ENCODE results near the gene ZNF76. TPM values are rescaled to one million over a fixed set of nuclear protein-coding genes. Genes with fewer than 3 reads are reported as not detected.

ZNF76 gene
- total RNA-seq, 4 donors from 2014 or later: 24.5 to 33.0 (median 26.5) TPM

DNA sequence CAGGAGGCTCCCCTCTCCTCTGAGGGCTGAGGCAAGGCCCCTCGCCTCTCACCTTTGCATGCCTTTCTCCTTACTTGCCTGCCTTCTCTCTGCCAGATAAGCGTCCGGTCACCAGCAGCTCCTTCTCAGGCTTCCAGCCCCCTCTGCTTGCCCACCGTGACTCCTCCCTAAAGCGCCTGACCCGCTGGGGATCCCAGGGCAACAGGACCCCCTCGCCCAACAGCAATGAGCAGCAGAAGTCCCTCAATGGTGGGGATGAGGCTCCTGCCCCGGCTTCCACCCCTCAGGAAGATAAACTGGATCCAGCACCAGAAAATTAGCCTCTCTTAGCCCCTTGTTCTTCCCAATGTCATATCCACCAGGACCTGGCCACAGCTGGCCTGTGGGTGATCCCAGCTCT is 61.6 kb downstream of the ZNF76 start:
- TF ChIP-seq, protein P1, sequence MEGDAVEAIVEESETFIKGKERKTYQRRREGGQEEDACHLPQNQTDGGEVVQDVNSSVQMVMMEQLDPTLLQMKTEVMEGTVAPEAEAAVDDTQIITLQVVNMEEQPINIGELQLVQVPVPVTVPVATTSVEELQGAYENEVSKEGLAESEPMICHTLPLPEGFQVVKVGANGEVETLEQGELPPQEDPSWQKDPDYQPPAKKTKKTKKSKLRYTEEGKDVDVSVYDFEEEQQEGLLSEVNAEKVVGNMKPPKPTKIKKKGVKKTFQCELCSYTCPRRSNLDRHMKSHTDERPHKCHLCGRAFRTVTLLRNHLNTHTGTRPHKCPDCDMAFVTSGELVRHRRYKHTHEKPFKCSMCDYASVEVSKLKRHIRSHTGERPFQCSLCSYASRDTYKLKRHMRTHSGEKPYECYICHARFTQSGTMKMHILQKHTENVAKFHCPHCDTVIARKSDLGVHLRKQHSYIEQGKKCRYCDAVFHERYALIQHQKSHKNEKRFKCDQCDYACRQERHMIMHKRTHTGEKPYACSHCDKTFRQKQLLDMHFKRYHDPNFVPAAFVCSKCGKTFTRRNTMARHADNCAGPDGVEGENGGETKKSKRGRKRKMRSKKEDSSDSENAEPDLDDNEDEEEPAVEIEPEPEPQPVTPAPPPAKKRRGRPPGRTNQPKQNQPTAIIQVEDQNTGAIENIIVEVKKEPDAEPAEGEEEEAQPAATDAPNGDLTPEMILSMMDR (IDR thresholded peaks at IDR 0.05; ENCODE audit: low read depth): no peak

DNA sequence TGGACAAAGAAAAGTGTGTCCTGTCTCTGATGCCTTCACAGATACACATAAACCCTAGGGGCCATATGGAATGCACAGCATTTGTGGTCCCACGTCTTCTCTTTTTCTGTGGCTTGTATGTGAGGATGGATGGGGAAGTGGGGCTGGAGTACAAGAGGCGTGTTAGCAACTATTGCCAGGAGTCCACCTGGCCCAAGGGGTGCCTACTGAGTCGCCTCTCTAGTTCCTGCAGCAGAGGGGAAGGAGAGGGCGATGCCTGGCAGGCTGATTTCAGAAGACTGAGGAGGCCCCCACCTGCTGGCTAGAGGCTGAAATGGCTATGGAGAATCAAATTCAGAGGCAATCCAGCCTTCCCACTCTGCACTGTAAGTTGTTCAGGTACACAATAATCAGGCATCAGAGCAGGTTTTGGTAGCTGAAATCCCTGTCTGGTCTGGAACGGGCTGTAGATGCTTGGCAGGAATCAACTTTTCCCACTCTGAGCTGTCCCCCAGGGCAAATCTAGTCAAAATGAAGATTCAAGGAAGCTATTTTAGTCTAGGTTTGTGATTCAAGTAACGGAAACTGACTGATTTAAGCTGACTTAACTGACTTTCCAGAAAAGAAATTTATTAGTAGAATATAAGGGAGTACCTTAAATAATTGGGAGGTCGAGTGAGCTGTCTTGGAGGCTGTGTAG is 68.0 kb downstream of the ZNF76 start:
- TF ChIP-seq, protein P1 (IDR thresholded peaks at IDR 0.05; ENCODE audit: low read depth): no peak

DNA sequence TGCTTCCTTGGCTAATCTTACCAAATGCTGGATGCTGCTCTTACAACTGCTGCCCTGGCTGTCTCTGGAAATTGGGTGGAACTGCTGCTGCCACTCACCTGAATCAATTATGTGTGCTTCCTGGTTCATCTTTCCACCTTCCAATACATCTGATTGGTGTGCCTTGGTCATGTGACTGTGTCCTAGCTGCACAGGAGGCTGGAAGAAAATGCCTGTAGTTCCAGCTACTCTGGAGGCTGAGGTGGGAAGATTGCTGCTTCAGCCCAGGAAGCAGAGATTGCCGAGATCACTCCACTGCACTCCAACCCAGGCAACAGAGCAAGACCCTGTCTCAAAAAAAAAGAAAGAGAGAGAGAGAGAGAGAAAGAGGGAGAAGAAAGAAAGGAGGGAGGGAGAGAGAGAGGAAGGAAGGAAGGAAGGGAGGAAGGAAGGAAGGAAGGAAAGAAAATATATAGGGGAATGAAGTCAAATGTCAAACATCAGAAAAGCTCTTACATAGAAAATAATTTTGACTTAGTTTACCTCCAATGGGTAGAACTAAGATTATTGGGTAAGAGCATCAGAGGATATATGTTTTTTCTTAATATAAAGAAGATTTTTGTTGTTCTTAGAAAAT is 68.7 kb downstream of the ZNF76 start:
- TF ChIP-seq, protein P1 (IDR thresholded peaks at IDR 0.05; ENCODE audit: low read depth): no peak

DNA sequence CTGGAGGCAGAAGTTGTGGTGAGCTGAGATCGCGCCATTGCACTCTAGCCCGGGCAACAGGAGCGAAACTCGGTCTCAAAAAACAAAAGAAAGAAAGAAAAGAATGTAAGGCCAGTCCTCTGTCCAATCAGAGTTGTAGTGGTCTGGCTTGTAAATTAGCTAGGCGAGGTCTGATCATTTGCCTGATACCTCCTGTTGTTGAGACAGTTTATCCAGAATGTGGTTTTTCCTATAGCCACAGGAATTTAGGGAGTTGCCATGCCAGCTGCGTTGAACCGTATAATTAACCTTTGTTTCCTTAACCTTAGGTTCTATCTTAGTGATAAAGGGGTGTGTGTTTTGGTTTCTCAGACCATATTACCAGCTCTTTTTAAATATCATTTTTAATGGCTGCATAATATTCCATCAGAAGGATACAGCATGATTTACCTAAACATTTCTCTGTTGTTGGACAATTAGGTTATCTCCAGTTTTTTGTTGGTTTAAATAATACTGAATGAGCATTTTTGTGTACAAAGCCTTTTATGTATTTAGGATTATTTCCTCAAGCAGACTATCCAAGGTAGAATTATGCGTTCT is 71.1 kb downstream of the ZNF76 start:
- TF ChIP-seq, protein P1 (IDR thresholded peaks at IDR 0.05; ENCODE audit: low read depth): no peak

DNA sequence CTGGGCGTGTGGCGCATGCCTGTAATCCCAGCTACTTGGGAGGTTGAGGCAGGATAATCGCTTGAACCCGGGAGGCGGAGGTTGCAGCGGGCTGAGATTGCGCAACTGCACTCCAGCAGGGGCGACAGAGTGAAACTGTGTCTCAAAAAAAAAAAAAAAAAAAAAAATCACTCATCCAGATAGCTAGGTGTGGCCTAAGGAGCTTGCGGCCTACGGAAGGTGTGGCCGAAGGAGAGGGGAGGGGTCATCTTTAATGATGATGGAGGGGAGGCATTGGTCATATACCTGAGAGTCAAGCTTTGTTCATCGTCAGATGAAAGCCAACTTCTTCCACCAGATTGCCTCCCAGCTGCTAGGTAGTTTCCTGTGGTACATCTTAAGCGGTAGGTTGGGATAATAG is 82.0 kb downstream of the ZNF76 start:
- TF ChIP-seq, protein P1 (IDR thresholded peaks at IDR 0.05; ENCODE audit: low read depth): no peak

DNA sequence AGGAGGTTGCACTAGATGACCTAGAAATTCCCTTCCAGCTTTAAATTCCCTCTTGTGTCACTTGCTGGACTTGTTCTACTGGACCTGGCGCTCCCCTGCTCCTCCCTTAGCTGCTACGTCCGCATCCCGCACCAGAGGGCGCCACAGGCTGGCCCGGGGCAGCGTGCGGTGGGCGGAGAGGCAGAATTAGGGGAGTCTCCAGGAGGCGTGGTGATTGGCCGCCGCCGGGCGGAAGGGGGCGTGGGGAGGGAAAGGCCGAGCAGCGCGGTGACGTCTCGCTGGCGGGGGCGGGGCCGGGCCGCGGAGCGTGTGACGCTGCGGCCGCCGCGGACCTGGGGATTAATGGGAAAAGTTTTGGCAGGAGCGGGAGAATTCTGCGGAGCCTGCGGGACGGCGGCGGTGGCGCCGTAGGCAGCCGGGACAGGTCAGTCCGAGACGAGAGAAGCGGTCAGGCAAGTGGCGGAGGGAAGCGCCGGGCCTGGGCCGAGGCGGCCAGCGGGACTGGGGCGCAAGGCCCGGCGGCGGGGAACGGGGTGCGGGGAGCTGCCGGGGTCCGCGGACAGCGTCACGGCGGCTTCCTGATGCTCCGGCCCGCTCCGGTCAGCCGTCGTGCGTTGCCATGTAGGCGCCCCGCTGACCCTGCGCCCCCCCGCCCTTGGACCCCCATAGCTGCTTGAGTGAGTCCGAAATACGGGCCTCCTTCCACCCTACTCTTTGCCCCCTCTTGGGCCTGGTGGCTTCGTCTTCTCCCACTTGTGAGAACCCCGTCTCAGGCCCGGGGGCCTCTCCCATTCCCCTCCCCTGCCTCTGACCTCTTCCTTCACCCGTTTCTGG is 82.9 kb downstream of the ZNF76 start, which contains the start of gene PPARD:
TSS of gene PPARD (plus strand) at position 301 of the 834 bp plus-strand sequence. CDS start 68,530 bp downstream, outside the sequence.
- TF ChIP-seq, protein P1 (IDR thresholded peaks at IDR 0.05; ENCODE audit: low read depth): no peak
